Measurements from ENCODE around the gene MRPL1. TPM values are rescaled to one million over a fixed set of nuclear protein-coding genes. Genes with fewer than 3 reads are reported as not detected.

Gene MRPL1
- total and polyA plus RNA-seq, 9 of the 15 experiments (the other 6 are each of a cell fraction or from before 2014, with no cell fraction given), result 38.4 to 75.7 (median 63.7) TPM

DNA sequence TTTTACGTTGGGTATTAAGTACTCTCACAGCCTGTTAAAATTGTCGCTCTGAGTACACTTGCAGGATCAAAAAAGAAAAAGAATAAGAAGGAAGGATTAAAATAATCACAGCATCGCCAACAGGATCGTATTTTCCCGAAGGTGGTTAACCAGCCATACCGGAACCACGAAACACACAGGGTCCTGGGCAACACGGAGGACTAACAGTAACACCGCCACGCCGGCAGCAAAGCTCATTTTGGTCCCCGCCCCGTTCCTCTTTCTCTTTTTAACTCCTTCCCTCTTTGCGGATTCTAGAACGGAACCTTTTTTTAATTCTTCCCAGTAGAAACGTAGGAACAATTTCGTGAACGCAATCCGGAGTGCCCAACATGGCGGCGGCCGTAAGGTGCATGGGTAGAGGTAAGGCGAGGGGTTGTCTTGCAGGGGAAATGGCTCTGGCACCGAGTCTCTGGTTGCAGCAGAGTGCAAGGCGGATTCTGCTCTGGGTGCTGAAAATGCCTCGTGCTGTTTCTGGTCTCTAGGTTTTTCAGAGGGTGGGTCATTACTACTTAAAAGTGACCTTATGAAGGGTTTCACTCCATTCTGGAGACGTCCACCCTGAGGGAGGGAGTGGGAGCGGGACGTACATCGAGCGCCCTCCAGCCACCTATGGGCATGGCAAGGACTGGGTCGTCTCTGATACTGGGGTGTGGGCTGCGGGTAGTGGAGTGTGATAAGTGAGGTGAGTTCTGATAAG lies at the start of gene MRPL1 (continued):
- no peak for TF ChIP-seq ZNF785 (CRISPR knock-in tag; IDR thresholded peaks at IDR 0.05)
- TF ChIP-seq, protein P1, sequence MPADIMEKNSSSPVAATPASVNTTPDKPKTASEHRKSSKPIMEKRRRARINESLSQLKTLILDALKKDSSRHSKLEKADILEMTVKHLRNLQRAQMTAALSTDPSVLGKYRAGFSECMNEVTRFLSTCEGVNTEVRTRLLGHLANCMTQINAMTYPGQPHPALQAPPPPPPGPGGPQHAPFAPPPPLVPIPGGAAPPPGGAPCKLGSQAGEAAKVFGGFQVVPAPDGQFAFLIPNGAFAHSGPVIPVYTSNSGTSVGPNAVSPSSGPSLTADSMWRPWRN (IDR thresholded peaks at IDR 0.05; ENCODE audit: low read depth), result 0 out of 2 replicates have a peak, but pooled peaks have one; percentile 22
- TF ChIP-seq, protein P2, sequence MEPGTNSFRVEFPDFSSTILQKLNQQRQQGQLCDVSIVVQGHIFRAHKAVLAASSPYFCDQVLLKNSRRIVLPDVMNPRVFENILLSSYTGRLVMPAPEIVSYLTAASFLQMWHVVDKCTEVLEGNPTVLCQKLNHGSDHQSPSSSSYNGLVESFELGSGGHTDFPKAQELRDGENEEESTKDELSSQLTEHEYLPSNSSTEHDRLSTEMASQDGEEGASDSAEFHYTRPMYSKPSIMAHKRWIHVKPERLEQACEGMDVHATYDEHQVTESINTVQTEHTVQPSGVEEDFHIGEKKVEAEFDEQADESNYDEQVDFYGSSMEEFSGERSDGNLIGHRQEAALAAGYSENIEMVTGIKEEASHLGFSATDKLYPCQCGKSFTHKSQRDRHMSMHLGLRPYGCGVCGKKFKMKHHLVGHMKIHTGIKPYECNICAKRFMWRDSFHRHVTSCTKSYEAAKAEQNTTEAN (CRISPR knock-in tag; IDR thresholded peaks at IDR 0.05), result no peak
- peak; percentile 99 for TF ChIP-seq NFRKB (IDR thresholded peaks at IDR 0.05; ENCODE audit: low read depth)
- no peak for TF ChIP-seq FOS (IDR thresholded peaks at IDR 0.05; ENCODE audit: extremely low read depth, insufficient read length)
- no peak; the same call in 1 of the 2 replicates for TF ChIP-seq MAFK (IDR thresholded peaks at IDR 0.05; ENCODE audit: low read length)
- TF ChIP-seq, protein P3, sequence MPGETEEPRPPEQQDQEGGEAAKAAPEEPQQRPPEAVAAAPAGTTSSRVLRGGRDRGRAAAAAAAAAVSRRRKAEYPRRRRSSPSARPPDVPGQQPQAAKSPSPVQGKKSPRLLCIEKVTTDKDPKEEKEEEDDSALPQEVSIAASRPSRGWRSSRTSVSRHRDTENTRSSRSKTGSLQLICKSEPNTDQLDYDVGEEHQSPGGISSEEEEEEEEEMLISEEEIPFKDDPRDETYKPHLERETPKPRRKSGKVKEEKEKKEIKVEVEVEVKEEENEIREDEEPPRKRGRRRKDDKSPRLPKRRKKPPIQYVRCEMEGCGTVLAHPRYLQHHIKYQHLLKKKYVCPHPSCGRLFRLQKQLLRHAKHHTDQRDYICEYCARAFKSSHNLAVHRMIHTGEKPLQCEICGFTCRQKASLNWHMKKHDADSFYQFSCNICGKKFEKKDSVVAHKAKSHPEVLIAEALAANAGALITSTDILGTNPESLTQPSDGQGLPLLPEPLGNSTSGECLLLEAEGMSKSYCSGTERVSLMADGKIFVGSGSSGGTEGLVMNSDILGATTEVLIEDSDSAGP (CRISPR knock-in tag; IDR thresholded peaks at IDR 0.05), result no peak
- TF ChIP-seq, protein P4, sequence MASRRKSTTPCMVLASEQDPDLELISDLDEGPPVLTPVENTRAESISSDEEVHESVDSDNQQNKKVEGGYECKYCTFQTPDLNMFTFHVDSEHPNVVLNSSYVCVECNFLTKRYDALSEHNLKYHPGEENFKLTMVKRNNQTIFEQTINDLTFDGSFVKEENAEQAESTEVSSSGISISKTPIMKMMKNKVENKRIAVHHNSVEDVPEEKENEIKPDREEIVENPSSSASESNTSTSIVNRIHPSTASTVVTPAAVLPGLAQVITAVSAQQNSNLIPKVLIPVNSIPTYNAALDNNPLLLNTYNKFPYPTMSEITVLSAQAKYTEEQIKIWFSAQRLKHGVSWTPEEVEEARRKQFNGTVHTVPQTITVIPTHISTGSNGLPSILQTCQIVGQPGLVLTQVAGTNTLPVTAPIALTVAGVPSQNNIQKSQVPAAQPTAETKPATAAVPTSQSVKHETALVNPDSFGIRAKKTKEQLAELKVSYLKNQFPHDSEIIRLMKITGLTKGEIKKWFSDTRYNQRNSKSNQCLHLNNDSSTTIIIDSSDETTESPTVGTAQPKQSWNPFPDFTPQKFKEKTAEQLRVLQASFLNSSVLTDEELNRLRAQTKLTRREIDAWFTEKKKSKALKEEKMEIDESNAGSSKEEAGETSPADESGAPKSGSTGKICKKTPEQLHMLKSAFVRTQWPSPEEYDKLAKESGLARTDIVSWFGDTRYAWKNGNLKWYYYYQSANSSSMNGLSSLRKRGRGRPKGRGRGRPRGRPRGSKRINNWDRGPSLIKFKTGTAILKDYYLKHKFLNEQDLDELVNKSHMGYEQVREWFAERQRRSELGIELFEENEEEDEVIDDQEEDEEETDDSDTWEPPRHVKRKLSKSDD (conservative IDR thresholded peaks at IDR 0.05; ENCODE audit: low read length), result no peak; the same call in 1 of the 2 replicates
- TF ChIP-seq, protein P5, sequence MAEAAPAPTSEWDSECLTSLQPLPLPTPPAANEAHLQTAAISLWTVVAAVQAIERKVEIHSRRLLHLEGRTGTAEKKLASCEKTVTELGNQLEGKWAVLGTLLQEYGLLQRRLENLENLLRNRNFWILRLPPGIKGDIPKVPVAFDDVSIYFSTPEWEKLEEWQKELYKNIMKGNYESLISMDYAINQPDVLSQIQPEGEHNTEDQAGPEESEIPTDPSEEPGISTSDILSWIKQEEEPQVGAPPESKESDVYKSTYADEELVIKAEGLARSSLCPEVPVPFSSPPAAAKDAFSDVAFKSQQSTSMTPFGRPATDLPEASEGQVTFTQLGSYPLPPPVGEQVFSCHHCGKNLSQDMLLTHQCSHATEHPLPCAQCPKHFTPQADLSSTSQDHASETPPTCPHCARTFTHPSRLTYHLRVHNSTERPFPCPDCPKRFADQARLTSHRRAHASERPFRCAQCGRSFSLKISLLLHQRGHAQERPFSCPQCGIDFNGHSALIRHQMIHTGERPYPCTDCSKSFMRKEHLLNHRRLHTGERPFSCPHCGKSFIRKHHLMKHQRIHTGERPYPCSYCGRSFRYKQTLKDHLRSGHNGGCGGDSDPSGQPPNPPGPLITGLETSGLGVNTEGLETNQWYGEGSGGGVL (CRISPR knock-in tag; IDR thresholded peaks at IDR 0.05), result no peak
- TF ChIP-seq, protein P6, sequence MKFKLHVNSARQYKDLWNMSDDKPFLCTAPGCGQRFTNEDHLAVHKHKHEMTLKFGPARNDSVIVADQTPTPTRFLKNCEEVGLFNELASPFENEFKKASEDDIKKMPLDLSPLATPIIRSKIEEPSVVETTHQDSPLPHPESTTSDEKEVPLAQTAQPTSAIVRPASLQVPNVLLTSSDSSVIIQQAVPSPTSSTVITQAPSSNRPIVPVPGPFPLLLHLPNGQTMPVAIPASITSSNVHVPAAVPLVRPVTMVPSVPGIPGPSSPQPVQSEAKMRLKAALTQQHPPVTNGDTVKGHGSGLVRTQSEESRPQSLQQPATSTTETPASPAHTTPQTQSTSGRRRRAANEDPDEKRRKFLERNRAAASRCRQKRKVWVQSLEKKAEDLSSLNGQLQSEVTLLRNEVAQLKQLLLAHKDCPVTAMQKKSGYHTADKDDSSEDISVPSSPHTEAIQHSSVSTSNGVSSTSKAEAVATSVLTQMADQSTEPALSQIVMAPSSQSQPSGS (CRISPR knock-in tag; IDR thresholded peaks at IDR 0.05), result no peak
- no peak for TF ChIP-seq PURB (CRISPR knock-in tag; IDR thresholded peaks at IDR 0.05; ENCODE audit: low read depth)
- TF ChIP-seq, protein P7, sequence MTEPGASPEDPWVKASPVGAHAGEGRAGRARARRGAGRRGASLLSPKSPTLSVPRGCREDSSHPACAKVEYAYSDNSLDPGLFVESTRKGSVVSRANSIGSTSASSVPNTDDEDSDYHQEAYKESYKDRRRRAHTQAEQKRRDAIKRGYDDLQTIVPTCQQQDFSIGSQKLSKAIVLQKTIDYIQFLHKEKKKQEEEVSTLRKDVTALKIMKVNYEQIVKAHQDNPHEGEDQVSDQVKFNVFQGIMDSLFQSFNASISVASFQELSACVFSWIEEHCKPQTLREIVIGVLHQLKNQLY (CRISPR knock-in tag; conservative IDR thresholded peaks at IDR 0.05), result no peak
- TF ChIP-seq, protein P8, sequence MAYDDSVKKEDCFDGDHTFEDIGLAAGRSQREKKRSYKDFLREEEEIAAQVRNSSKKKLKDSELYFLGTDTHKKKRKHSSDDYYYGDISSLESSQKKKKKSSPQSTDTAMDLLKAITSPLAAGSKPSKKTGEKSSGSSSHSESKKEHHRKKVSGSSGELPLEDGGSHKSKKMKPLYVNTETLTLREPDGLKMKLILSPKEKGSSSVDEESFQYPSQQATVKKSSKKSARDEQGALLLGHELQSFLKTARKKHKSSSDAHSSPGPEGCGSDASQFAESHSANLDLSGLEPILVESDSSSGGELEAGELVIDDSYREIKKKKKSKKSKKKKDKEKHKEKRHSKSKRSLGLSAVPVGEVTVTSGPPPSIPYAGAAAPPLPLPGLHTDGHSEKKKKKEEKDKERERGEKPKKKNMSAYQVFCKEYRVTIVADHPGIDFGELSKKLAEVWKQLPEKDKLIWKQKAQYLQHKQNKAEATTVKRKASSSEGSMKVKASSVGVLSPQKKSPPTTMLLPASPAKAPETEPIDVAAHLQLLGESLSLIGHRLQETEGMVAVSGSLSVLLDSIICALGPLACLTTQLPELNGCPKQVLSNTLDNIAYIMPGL (CRISPR knock-in tag; IDR thresholded peaks at IDR 0.05), result peak; percentile 65; the same call in 1 of the 2 replicates

Data from K562 (cell line).